Measurements from ENCODE around the gene MSL3B.

Gene MSL3B

DNA sequence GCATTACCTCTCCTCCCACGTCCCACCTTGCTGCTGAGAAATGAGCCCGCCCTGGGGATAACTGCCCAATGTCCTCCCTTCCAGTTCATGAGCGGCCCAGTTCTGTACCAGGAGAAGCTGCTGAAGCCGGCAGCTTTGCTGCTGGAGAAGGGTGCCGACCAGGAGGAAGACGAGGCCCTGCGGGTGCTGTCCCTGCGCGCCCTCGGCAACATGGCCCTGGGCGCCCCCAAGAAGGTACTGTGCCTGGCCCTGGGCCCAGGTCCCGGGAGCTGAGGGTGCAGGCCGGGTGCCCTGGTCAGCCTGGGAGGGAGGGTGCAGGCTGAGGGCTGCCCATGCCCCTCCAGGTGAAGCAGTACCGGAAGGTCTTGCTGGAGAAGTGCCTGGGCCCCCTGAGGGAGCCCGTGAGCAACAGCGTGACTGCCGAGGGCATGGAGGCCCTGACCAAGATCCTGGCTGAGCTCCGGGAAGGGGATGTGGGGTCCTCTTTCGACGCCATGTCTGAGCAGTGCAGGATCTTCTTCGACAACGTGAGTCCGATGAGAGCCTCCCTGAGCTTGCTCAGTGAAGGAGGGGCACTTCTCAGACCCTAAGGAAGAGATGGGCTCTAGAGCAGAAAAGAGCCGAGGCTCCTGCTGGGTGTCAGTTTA is 39.5 kb downstream of the MSL3B start:
- TF ChIP-seq CSDC2 (CRISPR knock-in tag; IDR thresholded peaks at IDR 0.05): no peak
- no peak for TF ChIP-seq ZNF8 (CRISPR knock-in tag; IDR thresholded peaks at IDR 0.05)
- no peak for TF ChIP-seq PPARA (CRISPR knock-in tag; IDR thresholded peaks at IDR 0.05; ENCODE audit: borderline replicate concordance)
- TF ChIP-seq OSR1 (CRISPR knock-in tag; IDR thresholded peaks at IDR 0.05): no peak
- no peak for TF ChIP-seq ZC3H10 (CRISPR knock-in tag; IDR thresholded peaks at IDR 0.05)
- TF ChIP-seq, protein P1, sequence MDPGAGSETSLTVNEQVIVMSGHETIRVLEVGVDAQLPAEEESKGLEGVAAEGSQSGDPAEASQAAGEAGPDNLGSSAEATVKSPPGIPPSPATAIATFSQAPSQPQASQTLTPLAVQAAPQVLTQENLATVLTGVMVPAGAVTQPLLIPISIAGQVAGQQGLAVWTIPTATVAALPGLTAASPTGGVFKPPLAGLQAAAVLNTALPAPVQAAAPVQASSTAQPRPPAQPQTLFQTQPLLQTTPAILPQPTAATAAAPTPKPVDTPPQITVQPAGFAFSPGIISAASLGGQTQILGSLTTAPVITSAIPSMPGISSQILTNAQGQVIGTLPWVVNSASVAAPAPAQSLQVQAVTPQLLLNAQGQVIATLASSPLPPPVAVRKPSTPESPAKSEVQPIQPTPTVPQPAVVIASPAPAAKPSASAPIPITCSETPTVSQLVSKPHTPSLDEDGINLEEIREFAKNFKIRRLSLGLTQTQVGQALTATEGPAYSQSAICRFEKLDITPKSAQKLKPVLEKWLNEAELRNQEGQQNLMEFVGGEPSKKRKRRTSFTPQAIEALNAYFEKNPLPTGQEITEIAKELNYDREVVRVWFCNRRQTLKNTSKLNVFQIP (CRISPR knock-in tag; IDR thresholded peaks at IDR 0.05; ENCODE audit: borderline replicate concordance, low read depth): no peak
- no peak for TF ChIP-seq ZNF70 (CRISPR knock-in tag; IDR thresholded peaks at IDR 0.05)
- ATAC-seq: no peak

DNA sequence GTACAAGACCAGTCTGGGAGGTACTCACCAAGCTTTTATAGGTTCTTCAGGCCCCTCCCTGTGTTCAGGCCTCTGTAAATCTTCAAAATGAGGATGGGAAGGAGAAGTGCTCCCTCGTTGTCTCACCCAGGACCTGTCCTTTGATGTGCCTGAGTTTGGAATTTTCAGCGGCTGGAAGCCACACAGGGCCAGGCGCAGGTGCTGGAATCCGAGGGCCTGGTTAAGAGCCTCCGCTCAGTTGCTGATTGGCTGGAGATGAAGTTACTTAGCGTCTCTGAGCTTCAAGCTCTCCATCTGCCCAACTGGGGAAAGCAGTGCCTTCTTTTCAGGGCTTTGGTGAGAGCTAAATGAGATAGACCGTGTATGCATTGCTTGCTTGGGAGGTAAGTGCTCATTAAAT is 43.8 kb downstream of the MSL3B start:
- ATAC-seq: no peak

DNA sequence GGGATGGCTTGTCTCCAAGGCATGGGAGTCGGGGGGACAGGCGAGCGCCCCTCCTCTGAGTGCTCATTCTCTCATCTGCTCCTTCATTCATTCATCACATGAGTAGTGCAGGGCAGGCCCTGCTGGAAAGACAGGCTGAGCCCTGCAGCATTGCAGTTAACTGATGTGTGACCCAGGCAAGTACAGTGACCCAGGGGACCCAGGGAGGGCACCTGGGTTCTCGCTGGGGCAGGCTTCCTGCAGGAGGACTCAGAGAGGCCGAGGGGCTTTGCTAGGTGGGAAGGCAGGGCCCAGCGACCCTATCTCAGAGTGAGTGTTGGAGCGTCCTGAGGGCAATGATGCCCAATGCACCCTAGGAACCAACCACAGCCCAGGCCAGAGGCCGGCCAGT is 44.5 kb downstream of the MSL3B start:
- ATAC-seq: no peak
- TF ChIP-seq, protein P2, sequence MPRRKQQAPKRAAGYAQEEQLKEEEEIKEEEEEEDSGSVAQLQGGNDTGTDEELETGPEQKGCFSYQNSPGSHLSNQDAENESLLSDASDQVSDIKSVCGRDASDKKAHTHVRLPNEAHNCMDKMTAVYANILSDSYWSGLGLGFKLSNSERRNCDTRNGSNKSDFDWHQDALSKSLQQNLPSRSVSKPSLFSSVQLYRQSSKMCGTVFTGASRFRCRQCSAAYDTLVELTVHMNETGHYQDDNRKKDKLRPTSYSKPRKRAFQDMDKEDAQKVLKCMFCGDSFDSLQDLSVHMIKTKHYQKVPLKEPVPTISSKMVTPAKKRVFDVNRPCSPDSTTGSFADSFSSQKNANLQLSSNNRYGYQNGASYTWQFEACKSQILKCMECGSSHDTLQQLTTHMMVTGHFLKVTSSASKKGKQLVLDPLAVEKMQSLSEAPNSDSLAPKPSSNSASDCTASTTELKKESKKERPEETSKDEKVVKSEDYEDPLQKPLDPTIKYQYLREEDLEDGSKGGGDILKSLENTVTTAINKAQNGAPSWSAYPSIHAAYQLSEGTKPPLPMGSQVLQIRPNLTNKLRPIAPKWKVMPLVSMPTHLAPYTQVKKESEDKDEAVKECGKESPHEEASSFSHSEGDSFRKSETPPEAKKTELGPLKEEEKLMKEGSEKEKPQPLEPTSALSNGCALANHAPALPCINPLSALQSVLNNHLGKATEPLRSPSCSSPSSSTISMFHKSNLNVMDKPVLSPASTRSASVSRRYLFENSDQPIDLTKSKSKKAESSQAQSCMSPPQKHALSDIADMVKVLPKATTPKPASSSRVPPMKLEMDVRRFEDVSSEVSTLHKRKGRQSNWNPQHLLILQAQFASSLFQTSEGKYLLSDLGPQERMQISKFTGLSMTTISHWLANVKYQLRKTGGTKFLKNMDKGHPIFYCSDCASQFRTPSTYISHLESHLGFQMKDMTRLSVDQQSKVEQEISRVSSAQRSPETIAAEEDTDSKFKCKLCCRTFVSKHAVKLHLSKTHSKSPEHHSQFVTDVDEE (CRISPR knock-in tag; IDR thresholded peaks at IDR 0.05): no peak
- TF ChIP-seq PPARA (CRISPR knock-in tag; IDR thresholded peaks at IDR 0.05; ENCODE audit: borderline replicate concordance) (no peak), ZNF8 (CRISPR knock-in tag; IDR thresholded peaks at IDR 0.05) (no peak), CSDC2 (CRISPR knock-in tag; IDR thresholded peaks at IDR 0.05) (no peak), SNAI2 (CRISPR knock-in tag; IDR thresholded peaks at IDR 0.05) (no peak), RARB (CRISPR knock-in tag; IDR thresholded peaks at IDR 0.05) (no peak), ZNF70 (CRISPR knock-in tag; IDR thresholded peaks at IDR 0.05) (no peak), ZFP30 (CRISPR knock-in tag; IDR thresholded peaks at IDR 0.05) (no peak), GLIS3 (CRISPR knock-in tag; IDR thresholded peaks at IDR 0.05) (no peak), OSR1 (CRISPR knock-in tag; IDR thresholded peaks at IDR 0.05) (no peak)
- TF ChIP-seq, protein P1 (CRISPR knock-in tag; IDR thresholded peaks at IDR 0.05; ENCODE audit: borderline replicate concordance, low read depth): no peak
- TF ChIP-seq, protein P3, sequence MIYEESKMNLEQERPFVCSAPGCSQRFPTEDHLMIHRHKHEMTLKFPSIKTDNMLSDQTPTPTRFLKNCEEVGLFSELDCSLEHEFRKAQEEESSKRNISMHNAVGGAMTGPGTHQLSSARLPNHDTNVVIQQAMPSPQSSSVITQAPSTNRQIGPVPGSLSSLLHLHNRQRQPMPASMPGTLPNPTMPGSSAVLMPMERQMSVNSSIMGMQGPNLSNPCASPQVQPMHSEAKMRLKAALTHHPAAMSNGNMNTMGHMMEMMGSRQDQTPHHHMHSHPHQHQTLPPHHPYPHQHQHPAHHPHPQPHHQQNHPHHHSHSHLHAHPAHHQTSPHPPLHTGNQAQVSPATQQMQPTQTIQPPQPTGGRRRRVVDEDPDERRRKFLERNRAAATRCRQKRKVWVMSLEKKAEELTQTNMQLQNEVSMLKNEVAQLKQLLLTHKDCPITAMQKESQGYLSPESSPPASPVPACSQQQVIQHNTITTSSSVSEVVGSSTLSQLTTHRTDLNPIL (CRISPR knock-in tag; IDR thresholded peaks at IDR 0.05; ENCODE audit: low read depth): no peak

More for the DNA sequence above, 43.8 kb downstream of the MSL3B start:
- no peak for TF ChIP-seq OSR1 (CRISPR knock-in tag; IDR thresholded peaks at IDR 0.05)
- TF ChIP-seq ZFP3 (CRISPR knock-in tag; IDR thresholded peaks at IDR 0.05): no peak
- no peak for TF ChIP-seq ARNTL (CRISPR knock-in tag; IDR thresholded peaks at IDR 0.05; ENCODE audit: borderline replicate concordance, low read depth)
- TF ChIP-seq CSDC2 (CRISPR knock-in tag; IDR thresholded peaks at IDR 0.05): no peak
- no peak for TF ChIP-seq ISL1 (CRISPR knock-in tag; IDR thresholded peaks at IDR 0.05)
- TF ChIP-seq PPARA (CRISPR knock-in tag; IDR thresholded peaks at IDR 0.05; ENCODE audit: borderline replicate concordance): no peak
- no peak for TF ChIP-seq ESRRG (CRISPR knock-in tag; IDR thresholded peaks at IDR 0.05)
- TF ChIP-seq, protein P4, sequence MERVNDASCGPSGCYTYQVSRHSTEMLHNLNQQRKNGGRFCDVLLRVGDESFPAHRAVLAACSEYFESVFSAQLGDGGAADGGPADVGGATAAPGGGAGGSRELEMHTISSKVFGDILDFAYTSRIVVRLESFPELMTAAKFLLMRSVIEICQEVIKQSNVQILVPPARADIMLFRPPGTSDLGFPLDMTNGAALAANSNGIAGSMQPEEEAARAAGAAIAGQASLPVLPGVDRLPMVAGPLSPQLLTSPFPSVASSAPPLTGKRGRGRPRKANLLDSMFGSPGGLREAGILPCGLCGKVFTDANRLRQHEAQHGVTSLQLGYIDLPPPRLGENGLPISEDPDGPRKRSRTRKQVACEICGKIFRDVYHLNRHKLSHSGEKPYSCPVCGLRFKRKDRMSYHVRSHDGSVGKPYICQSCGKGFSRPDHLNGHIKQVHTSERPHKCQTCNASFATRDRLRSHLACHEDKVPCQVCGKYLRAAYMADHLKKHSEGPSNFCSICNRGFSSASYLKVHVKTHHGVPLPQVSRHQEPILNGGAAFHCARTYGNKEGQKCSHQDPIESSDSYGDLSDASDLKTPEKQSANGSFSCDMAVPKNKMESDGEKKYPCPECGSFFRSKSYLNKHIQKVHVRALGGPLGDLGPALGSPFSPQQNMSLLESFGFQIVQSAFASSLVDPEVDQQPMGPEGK (CRISPR knock-in tag; IDR thresholded peaks at IDR 0.05; ENCODE audit: borderline replicate concordance): no peak
- TF ChIP-seq, protein P1 (CRISPR knock-in tag; IDR thresholded peaks at IDR 0.05; ENCODE audit: borderline replicate concordance, low read depth): no peak
- TF ChIP-seq, protein P5, sequence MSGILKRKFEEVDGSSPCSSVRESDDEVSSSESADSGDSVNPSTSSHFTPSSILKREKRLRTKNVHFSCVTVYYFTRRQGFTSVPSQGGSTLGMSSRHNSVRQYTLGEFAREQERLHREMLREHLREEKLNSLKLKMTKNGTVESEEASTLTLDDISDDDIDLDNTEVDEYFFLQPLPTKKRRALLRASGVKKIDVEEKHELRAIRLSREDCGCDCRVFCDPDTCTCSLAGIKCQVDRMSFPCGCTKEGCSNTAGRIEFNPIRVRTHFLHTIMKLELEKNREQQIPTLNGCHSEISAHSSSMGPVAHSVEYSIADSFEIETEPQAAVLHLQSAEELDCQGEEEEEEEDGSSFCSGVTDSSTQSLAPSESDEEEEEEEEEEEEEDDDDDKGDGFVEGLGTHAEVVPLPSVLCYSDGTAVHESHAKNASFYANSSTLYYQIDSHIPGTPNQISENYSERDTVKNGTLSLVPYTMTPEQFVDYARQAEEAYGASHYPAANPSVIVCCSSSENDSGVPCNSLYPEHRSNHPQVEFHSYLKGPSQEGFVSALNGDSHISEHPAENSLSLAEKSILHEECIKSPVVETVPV (CRISPR knock-in tag; IDR thresholded peaks at IDR 0.05): no peak
- no peak for TF ChIP-seq BACH2 (CRISPR knock-in tag; IDR thresholded peaks at IDR 0.05; ENCODE audit: borderline replicate concordance)
- TF ChIP-seq, protein P3 (CRISPR knock-in tag; IDR thresholded peaks at IDR 0.05; ENCODE audit: low read depth): no peak
- no peak for TF ChIP-seq TOX (CRISPR knock-in tag; IDR thresholded peaks at IDR 0.05; ENCODE audit: borderline replicate concordance)
- TF ChIP-seq ZNF565 (CRISPR knock-in tag; conservative IDR thresholded peaks at IDR 0.05; ENCODE audit: low read depth): no peak
- no peak for TF ChIP-seq RARB (CRISPR knock-in tag; IDR thresholded peaks at IDR 0.05)
- no peak for TF ChIP-seq ZNF8 (CRISPR knock-in tag; IDR thresholded peaks at IDR 0.05)

Data from SK-N-SH treated with all-trans-retinoic acid at 6 μM for 48 hours (cell line).